Body of pancreas (tissue), 4 donors: Measurements from ENCODE around the gene ACTL10. TPM values are rescaled to one million over a fixed set of nuclear protein-coding genes. Genes with fewer than 3 reads are reported as not detected.

ENCODE experiments used
- ATAC-seq: fragments of 150-250 bp; one replicate; pipeline ENCODE4 v1.9.1; 2016
- DNase-seq, 4 donors: peaks; one replicate each; pipeline ENCODE4 v3.0.0-alpha.2; 2019
- H3K27ac ChIP-seq, 4 donors: fragments of 200-600 bp; sonication (generic); 1 replicate in 3 of 4; 2 replicates in 1 of 4; pipeline versions ENCODE4 v1.5.1 to v1.6.1; 2016 to 2019; ENCODE audit warnings: mild to moderate bottlenecking in 1 of 4, mixed read lengths in 1 of 4, moderate library complexity in 1 of 4
- H3K27me3 ChIP-seq, 2 donors: fragments of 200-600 bp; sonication (generic); one replicate each; pipeline ENCODE4 v1.6.0; 2016; ENCODE audit warnings: mild to moderate bottlenecking in 1 of 2
- H3K36me3 ChIP-seq, 2 donors: fragments of 200-600 bp; sonication (generic); replicated peaks in 1 of 2; 2 replicates each; pipeline ENCODE4 v1.5.1; 2016; ENCODE audit warnings: low read depth in 2 of 2; ENCODE audit not compliant: insufficient read depth in 1 of 2
- H3K4me1 ChIP-seq: fragments of 200-600 bp; sonication (generic); one replicate; pipeline ENCODE4 v1.6.0; 2016
- H3K4me3 ChIP-seq, 2 donors: fragments of 200-600 bp; sonication (generic); 1 replicate in 1 of 2; 2 replicates in 1 of 2; pipeline ENCODE4 v1.5.1; 2016 to 2019
- H3K9me3 ChIP-seq, 3 donors: fragments of 200-600 bp; sonication (generic); 1 replicate in 2 of 3; 2 replicates in 1 of 3; pipeline ENCODE4 v1.5.1; 2016
- CTCF ChIP-seq, 7 experiments: fragments of 450-650 bp in 4 of 7; fragments of 200-600 bp in 3 of 7; sonication (generic) in 3 of 7; IDR thresholded peaks; one replicate each; pipeline ENCODE4 v1.5.1; 2016 to 2019; ENCODE audit warnings: antibody characterized with exemption in 7 of 7
- POLR2A ChIP-seq, 3 donors: fragments of 450-650 bp; IDR thresholded peaks; one replicate each; pipeline ENCODE4 v1.6.1; 2016; ENCODE audit warnings: antibody characterized with exemption in 3 of 3, mild to moderate bottlenecking in 2 of 3
- WGBS, 2 donors: methylation state at CpG; one replicate each; pipeline ENCODE4 v1.1.5; 2017; 5-methylcytosine and 5-hydroxymethylcytosine counted together
- intact Hi-C: fragments of 100-400 bp; cut with DNase I; formaldehyde crosslinking; loops from one replicate; pipeline ENCODE4 v1.15.1; 2023
- total RNA-seq, 2 donors: library from RNA; depleted of rRNA; stranded (reverse); fragments of >200 nt; gene quantifications; one replicate each; pipeline ENCODE4 v1.1.0, GENCODE V29; 2016

The ACTL10 gene
- total RNA-seq, 2 donors from 2014 or later, result 4.0 to 4.9 TPM

- Histone ChIP-seq H3K4me3 (no peak overlapping the region), H3K27ac (peak overlapping the region in 2 of 4 donors; percentile 68 to 73), H3K9me3 (no peaks in the 10 kb centered on the region), H3K4me1 (peaks cover 27% of the 10 kb centered on the region), H3K36me3 (peaks cover 0 to 10% of the 10 kb centered on the region in 2 donors), H3K27me3 (no peaks in the 10 kb centered on the region)
- no peak for TF ChIP-seq CTCF (IDR thresholded peaks at IDR 0.05)
- no peak for TF ChIP-seq POLR2A (IDR thresholded peaks at IDR 0.05)
- no peak for ATAC-seq
- DNase-seq, result peak in 1 of 4 donors; percentile 16
- intact Hi-C loops, result no loop called here
- 81 to 92% methylated on average over 9 to 14 of the region's 14 CpGs for WGBS, 2 donors
These were observed 18.2 kb upstream of the ACTL10 start for GRCh38 chr20:33648396-33649004.

GRCh38 chr20:33649201-33649681 is 17.5 kb upstream of the ACTL10 start:
- ATAC-seq, result no peak
- Histone ChIP-seq H3K27me3 (no peaks in the 10 kb centered on the region), H3K9me3 (no peaks in the 10 kb centered on the region), H3K4me3 (no peak overlapping the region), H3K4me1 (peaks cover 35% of the 10 kb centered on the region), H3K36me3 (peaks cover 0 to 10% of the 10 kb centered on the region in 2 donors), H3K27ac (no peak overlapping the region)
- intact Hi-C loops, result no loop called here
- DNase-seq, result peak in 2 of 4 donors; percentile 31 to 42
- 80 to 83% methylated on average over 13 to 19 of the region's 19 CpGs for WGBS, 2 donors
- TF ChIP-seq CTCF (IDR thresholded peaks at IDR 0.05) (no peak), POLR2A (IDR thresholded peaks at IDR 0.05) (no peak)

GRCh38 chr20:33650111-33650752 is 16.5 kb upstream of the ACTL10 start:
- Histone ChIP-seq H3K4me3 (no peak overlapping the region), H3K9me3 (no peaks in the 10 kb centered on the region), H3K36me3 (peaks cover 0 to 4% of the 10 kb centered on the region in 2 donors), H3K4me1 (peaks cover 45% of the 10 kb centered on the region), H3K27ac (no peak overlapping the region), H3K27me3 (no peaks in the 10 kb centered on the region)
- no peak for DNase-seq
- no peak for ATAC-seq
- intact Hi-C loops, result loop anchor here (10.0 kb wide), 1 partner anchor 195 kb away; no protein-coding TSS in a partner anchor
- TF ChIP-seq POLR2A (IDR thresholded peaks at IDR 0.05), result no peak
- 86 to 92% methylated on average over 11 of the region's 11 CpGs for WGBS, 2 donors

- Histone ChIP-seq H3K9me3 (no peaks in the 10 kb centered on the region), H3K4me1 (peaks cover 48% of the 10 kb centered on the region), H3K36me3 (no peaks in the 10 kb centered on the region), H3K27me3 (no peaks in the 10 kb centered on the region), H3K27ac (no peak overlapping the region), H3K4me3 (no peak overlapping the region)
- WGBS, 2 donors, result 71 to 79% methylated on average over 5 to 10 of the region's 10 CpGs
- DNase-seq (peak in 2 of 4 donors; percentile 12 to 32), ATAC-seq (no peak)
- intact Hi-C loops, result loop anchor here (10.0 kb wide), 1 partner anchor 196 kb away; no protein-coding TSS in a partner anchor
- no peak for TF ChIP-seq POLR2A (IDR thresholded peaks at IDR 0.05)
- TF ChIP-seq CTCF (IDR thresholded peaks at IDR 0.05), result no peak
These were observed 15.8 kb upstream of the ACTL10 start for GRCh38 chr20:33650753-33651561.

GRCh38 chr20:33651562-33652048 is 15.1 kb upstream of the ACTL10 start:
- WGBS, 2 donors, result 75 to 86% methylated on average over 13 of the region's 13 CpGs
- H3K36me3 ChIP-seq, result no peaks in the 10 kb centered on the region
- TF ChIP-seq CTCF (IDR thresholded peaks at IDR 0.05) (no peak), POLR2A (IDR thresholded peaks at IDR 0.05) (no peak)
- H3K9me3 ChIP-seq, result no peaks in the 10 kb centered on the region
- DNase-seq (no peak), ATAC-seq (no peak)
- H3K4me3 ChIP-seq, result no peak overlapping the region
- peaks cover 48% of the 10 kb centered on the region for H3K4me1 ChIP-seq
- intact Hi-C loops, result loop anchor here (10.0 kb wide), 1 partner anchor 197 kb away; no protein-coding TSS in a partner anchor
- no peak overlapping the region for H3K27ac ChIP-seq
- H3K27me3 ChIP-seq, result no peaks in the 10 kb centered on the region
